ENCODE data around the gene TECR.

- TF ChIP-seq CTCF (IDR thresholded peaks at IDR 0.05) (no peak), EP300 (IDR thresholded peaks at IDR 0.05) (no peak), POLR2AphosphoS5 (IDR thresholded peaks at IDR 0.05) (no peak)
These were observed 37.3 kb downstream of the TECR start for GRCh38 chr19:14566712-14567077.
